ENCODE results near the gene AIPL1.

Gene AIPL1

DNA sequence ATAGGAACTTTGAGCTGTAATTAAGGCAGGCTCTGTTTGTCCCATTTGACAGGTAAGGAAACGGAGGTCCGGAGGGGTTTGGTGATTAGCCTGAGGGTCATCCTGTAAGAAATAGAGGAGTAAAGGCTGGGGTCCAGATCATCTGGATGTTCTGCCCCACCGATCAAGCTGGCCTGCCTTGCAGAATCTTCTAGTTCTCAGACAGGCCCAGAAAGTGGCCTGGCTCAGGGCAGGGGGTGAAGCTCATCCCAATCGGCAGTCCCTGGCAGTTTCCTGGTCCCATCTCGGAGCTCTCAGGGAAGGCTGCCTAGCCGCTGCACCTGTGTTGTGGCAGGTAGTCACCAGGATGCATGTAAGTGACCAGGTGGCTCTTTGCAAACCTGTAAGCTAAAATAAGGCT is 13.6 kb upstream of the AIPL1 start:
- DNase-seq: no peak

DNA sequence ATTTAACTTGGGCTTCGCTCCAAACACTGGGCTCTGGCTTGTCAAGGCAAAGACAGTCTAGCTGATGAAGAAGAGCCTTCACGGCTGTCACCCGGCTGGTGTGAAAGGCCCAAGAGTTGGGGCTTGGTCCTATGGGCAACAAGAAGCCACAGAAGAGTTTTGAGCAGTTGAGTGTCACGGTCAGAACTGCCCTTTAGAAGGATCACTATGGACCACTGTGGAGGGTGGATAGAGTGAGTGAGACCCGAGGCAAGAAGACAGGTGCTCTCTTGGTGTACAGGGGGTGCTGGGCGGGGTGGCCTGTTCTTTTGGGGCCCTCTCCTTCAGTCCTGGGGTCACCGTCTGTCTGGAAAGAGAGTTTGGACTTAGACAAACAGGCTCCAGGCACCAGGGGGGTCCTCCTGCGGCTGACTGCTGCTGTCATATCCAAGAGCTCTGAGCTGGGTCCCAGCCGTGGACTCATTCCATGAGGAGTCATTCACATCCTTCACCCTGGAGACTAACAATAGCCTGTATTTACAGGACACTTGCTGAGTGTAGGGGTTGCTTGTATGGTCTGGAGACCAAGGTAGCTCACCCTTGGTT is 11.7 kb upstream of the AIPL1 start:
- no peak for DNase-seq

DNA sequence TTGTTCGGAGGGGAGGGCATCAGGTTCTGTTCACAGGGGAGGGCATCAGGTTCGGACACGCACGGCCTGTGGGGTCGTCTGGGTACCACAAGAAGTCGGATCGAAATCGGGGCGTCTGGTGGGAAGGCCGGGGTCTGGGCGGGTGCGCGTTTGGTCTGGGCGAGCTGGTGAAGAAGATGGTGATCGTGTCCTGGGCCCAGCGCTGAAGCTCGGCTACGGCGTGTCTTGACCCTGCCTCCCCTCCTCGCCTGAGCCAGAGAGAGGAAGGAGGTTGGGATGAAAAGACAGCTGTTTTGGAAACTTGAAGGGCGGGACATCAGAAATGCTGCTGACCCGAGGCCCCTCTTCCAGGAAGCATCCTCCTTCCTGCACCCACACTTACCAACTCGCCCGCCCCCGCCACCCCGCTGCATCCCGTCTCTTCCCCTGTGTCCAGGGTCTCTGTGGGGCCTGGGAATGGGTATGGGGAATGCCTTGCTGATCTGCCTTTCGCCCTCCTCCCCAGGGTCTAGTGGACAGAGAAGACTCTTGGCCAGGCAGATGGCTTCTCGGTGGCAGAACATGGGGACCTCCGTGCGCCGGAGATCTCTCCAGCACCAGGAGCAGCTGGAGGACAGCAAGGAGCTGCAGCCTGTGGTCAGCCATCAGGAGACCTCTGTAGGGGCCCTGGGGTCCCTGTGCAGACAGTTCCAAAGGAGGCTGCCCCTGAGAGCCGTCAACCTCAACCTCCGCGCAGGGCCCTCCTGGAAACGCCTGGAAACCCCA is 9.8 kb upstream of the AIPL1 start:
- DNase-seq: no peak

DNA sequence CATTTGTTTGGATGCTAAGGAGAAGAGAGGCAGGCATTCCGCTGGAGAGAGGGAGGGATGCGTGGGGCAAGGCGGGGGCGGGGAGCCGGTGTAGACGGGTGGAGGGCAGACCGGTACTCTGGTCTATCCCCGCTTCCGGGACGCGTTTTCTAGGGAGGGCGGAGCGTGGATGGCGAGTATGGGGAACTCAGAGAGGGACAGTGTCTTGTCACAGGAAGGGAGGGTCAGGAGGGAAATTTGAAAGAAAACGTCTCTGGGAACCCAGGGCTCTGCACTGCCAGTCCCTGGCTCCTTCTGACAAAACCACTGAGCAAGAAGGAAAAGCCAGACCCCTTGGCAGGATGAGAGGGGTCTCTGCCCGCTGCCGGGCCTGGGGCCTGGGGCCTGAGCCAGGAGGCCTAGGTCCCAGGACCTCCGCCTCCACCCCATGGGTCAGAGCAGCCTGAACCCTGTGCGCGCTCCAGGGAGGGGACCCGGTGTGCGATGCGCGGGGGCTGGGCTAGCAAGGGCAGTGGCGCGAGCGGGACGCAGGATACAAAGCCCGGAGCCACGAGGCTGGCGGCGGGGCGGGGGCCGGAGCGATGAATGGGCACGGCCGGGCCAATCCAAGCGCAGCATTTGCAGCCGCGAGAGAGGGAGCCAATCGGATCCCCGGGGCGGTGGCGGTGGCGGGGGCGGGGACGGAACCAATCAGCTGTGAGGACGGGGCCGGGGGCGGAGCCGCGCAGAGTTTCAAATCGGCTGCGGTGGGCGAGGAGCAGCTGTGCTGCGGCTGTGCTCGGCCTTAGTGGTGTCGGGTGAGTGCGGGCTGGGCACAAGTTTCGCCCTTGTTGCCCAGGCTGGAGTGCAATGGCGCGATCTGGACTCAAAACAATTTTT is 9.0 kb upstream of the AIPL1 start, which contains the start of gene PIMREG:
Gene PIMREG (plus strand): TSS at position 764 of the 879 bp plus-strand sequence. CDS start 656 bp downstream, outside the sequence.
- peak; percentile 80 for DNase-seq

DNA sequence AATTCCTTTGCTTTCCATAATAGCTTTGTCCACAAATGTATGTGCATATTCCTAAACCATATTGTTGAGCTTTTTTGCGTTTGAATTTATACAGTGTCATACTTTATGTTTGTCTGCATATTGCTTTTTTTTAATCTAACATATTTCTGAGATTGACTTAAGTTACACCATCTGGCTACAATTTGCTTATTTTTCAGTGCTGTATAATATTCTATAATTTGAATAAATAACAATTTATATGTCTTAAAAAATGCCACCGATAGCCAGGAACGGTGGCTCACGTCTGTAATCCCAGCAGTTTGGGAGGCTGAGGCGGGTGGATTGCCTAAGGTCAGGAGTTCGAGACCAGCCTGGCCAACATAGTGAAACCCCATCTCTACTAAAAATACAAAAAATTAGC is 7.9 kb upstream of the AIPL1 start:
- DNase-seq: no peak

DNA sequence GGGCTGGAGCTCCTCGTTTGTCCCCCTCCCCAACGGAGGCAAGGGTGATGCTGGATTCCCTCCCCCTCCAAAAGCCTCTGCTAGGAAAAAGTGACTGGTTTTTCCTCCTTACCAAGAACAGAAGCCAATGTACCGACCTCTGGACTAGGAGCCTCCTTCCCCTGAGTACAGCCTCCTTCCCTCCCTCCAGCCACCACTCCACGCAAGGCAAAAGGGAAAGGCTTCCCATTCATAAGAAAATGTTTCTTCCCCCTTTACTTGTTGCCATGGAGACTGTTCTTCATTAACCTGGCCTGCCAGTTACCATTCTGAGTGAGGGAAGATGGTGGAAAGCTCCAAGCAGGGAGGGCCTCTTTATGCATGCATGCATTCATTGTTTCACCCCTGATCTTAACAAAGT is 5.0 kb upstream of the AIPL1 start:
- no peak for DNase-seq

DNA sequence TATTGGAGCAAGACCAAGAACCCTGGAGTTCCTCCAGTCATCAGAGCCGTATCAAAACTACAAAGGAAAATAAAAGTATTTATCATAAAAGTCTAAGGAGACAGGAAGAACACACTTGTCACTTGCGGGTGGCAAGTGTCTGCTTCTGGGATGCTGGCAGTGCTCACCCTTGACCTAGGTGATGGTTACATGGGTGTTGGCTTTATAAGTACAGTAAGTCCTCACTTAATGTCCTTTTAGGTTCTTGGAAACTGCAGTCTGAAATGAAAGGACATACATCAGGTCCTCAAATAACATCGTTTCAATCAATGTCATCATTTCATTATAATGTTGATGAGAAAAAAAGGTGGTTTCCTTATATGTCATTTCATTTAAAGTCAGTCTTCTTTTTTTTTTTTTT is 3.0 kb upstream of the AIPL1 start:
- DNase-seq: no peak

DNA sequence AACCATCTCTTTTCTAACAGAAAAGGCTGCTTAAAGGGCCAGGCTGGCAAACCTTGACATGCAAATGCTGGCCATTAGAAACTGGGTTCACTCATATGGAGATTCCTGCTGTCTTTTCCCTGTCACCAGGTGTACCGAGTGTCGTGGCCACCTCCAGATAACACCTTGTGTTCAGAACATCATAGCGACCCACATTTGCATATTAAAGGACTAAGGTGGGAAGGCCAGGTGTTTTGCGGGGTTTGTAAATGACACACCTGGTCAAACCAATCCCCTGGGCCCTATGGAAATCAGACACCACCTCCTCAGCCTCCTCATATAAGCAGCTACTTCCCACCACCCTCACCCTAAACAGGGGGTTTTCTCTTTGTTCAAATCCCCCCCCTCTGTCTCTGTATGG is 2.5 kb upstream of the AIPL1 start:
- no peak for DNase-seq

DNA sequence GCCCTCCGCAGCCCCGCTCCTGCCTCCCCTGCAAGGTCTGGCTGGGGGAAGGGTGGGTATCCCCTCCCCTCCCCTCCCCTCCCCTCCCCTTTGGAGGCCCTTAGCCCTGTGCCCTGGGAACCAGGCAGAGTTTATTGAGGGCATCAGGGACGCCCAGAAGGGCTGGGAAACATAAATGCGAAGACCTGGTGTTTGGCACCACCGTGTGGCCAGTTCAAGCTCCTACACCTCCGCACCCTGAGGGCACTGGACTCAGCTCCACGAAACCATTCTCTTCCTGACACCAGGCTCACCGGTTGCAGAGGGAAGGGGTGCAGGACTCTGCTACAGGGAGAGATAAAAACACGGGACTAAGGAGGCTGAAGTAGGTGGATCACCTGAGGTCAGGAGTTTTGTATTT is 1.0 kb upstream of the AIPL1 start:
- peak; percentile 30 for DNase-seq

DNA sequence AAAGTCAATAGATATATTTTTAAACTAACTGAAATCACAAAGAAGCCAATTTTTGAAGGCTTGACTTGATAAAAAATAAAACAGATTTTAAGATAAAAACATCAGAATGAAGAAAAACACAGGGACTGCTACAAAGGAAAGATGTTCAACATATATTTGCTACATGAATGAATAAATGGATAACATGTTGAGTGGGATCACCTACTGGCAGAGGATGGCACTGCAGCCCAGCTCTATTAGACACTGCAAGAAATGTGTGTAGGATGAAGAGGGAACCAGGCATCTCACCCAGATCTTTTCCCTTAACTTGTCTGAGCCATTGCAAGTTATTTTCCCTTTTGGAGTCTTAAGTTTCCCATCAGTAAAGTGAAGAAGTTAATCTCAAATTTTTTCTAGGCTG is 4.2 kb downstream of the AIPL1 start:
- no peak for DNase-seq

DNA sequence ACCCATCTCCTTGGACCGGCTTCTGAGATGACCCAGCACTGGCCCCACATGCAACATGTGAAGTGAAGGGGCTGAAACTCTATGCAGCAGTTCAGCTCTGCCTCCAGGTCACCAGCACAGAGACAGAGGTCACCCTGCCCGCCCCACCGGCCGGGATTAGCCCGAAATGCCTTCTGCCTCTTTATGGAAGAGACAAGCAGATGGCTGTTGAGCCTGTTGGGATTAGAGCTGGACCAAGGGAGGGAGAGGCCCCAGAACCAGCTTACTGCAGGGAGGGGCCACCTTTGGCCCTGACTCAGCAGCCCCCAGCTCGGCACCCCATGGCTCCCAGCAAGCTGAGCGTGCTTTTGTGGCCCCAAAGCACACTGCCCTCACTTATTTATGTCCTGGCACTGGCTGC is 5.7 kb downstream of the AIPL1 start:
- DNase-seq: no peak

DNA sequence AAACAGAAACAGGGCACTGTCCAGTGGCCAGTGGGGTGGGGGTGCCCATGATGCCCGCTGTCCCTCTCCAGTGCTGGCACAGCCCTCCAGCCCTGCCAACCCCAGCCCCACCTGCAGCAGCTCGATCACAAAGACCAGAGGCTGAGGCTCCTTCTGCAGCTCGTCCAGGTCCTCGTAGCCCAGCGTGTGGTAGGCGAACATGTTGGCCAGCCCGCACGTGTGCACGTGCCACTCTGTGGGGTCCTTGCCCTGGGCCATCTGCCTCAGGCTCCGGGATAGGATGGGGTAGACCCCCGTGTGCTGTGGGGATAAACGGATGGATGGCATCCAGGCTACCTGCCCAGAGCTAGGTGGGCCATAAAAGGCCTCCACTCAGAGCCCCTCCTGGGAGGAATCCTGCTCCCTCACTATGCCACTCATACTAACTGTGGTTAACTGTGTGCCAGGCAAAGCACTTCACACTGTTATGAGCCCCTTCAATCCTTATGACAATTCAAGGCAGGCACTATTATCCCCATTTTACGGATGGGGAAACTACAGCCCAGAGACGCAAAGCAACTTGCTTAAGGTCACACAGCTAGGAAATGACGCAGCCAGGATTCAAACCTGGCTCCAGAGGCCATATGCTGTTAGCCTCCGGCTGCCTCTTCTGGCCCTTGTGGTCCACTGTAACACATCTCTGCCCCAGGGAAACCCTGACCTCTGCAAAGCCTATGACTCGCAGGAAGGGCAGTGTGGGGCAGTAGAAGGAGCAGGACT is 6.5 kb downstream of the AIPL1 start:
- no peak for DNase-seq

DNA sequence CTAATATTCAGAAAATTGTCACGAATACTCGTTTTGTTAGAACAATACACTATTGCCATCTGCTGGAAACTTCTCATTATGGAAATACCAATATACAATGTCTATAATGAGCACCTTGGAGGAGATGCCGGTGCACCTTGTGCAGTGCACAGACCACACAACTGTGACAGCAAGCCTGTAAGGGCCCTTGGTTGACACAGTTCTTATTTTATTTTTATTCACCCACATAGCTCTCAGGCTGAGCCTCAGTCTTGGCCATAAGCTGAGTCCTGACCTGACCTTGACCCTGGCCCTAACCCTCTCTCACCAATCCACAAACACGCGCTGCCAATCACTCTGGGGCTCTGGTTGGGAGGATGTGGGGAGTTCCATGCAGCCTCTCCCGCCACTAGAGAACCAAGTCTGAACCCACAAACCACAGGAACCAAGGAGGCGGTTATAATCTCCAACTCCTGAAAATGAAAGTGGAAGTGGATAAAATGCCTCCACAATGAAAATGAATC is 7.6 kb downstream of the AIPL1 start:
- no peak for DNase-seq

DNA sequence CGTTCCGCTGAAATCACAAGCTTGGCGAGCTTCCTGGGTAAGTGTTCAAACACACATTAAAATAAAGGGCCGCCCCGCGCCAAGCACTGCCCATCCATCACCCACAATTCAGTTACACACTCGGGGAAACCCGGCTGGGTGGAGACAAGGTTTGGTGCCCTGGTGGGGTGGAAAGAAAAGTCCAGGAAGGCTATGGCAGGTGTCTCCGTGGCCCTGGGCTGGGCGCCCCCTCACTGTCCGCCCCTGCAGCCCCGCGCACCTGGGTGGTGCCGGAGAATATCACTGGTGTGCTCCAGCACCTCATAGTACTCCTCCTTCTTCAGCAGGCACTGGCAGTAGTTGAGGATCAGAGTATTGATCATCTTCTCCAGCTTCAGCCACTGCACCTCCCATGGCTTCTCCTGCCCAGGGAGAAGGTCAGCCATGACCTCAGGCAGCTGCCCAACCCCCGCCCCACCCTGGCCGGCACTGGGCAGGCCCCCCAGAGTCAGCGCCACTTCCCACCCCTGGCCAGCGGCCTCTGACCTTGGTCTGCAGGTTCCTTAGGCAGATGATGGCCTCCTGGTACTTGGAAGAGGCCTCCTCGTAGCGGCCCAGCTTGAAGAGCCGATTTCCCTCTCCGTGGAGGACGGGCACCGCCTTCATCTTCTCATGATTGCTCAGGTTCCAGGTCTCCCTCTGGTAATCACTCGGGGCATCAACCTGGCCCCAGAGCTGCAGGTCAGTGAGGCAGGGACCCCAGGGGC is 8.4 kb downstream of the AIPL1 start:
- no peak for DNase-seq

DNA sequence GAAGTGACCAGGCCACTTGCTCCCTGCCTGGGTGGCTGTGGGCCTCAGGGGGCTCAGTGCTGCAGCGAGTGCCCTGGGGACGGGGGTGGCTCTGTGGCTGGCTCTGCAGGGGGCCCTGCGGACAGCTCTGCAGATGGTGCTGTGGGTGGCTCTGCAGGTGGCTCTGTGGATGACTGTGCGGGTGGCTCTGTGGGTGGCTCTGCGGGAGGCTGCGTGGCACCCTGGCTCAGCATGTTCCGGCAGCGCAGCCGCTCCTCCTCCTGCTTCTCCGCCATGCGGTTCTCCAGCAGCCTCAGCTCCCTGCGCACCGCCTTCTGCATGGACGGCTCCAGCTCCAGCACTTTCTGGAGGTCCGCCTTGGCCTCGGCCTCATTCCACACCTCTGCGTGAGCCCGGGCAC is 9.5 kb downstream of the AIPL1 start:
- DNase-seq: no peak

DNA sequence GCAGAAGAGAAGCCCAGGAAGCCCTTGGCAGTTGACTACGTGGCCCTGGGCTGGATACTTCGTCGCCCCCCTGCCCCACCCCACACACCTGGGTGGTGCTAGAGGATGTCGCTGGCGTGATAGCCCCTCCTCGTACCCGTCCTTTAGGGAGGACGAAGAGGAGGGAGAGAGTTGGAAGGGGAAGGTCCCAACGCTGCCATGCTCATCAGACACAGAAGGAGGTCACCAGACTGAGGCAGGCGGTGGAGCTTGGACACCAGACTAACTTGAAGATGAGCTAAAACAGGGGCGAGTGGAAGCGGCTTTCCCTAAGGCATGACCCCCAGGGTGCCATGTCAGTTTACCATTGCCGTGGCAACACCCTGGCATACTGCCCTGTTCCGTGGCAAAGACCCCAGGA is 11.0 kb downstream of the AIPL1 start:
- no peak for DNase-seq

DNA sequence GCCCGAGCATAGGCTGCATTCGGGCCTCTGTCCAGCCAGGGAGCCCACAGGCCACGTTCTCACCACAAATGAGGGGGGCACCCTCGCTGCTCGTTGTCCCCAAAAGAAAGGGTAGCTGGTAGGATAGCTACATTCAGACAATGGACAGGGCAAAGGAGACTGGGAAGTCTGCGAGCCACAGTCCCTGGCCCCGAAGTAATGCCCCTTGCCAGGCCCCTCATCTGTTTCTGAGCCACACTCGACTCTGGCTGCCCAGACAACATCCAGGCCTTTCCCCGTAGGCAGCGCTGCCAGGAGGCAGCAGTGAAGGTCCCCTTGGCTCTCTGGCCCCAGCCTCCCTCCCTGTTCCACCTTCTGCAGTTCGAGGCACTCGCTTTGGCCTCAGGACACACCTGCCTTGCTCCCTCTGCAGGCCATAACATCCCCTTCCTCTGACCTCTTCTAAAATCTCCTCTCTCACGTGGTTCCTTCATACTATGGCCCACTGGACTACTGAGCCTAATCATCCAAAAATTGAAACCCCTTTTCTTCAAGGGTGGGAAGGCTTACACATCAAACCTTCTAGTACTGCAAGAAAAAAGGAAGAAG is 12.2 kb downstream of the AIPL1 start:
- DNase-seq: no peak

DNA sequence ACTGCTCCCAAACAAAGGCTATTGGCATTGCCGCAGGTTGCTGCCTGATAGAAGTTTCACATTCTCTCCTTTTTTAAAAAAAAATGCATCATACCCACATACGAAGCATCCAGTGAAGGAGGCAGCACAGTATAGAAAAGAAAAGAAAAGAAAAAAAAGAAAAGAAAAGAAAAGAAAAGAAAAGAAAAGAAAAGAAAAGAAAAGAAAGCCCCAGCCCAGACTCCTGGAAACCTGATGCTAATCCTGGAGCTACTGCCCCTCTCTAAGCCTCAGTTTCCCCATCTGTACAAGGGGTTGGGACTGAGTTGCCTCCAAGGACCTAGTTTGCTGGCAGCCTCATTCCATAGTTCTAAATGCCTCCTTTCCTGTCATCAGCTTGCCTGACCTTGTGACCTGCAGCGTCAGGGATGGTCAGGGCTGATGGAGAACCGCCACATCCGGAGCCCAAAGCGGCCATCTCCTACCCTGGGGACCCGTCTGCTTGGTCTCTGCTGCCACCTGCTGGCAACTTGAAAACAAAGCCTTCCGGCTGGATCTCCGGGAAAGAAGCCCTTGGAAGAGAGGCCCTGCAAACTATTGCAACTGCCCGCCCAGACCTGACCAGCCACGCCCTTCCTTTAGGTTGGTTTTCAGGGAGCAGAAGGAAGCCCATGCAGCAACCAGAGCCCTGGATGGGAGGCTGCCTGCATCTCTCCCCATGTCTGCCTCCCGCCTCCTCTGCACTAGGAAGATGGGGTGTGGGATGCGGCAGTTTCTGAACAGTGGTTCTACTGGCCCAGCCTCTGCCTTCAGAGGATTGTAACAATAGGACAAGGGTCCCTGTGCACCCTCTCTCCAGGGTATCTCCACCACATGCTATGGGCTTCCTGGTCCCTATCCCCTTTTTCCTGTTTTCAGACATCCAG is 13.0 kb downstream of the AIPL1 start:
- DNase-seq: peak; percentile 53

DNA sequence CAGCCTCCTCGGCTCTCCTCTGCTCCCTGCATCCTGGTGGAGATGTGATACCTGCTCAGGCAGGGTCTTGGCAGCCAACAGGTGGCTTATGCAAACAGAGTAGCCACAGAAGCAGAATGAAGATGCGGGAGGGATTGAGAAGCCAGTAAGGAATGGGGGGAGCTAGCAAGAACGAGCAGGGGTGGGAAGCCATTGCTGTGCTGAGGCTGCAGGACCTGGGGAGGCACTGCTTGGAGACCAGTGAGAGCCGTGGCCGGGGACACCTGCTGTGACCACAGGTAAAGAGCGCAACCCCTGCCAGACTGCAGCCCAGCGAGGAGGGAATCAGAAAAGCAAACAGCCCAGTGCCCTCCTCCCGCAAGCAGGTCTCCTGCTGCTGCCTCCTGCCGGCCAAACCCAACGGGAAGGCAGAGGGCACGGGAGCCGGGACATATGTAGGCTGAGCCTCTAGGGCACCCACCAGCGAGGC is 14.7 kb downstream of the AIPL1 start:
- DNase-seq: no peak

DNA sequence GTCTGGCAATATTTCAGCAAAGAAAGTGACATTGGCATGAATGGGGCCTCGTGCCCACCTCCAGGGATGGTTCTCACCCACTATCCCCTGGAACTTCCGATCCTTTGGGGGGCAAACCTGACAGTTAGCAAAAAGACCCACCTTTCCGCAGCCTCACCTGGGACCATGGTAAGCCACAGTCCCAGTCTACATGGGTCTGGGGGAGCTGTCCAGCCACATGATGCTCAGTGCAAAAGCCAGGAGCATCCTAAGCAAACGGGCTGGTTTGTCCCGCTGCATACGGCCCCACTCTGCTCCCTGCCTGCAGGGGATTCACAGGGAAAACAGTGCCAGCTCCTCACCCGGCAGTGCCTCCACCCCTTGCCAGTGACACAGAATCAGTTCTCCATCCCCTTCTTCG is 19.3 kb downstream of the AIPL1 start:
- DNase-seq: no peak

DNA sequence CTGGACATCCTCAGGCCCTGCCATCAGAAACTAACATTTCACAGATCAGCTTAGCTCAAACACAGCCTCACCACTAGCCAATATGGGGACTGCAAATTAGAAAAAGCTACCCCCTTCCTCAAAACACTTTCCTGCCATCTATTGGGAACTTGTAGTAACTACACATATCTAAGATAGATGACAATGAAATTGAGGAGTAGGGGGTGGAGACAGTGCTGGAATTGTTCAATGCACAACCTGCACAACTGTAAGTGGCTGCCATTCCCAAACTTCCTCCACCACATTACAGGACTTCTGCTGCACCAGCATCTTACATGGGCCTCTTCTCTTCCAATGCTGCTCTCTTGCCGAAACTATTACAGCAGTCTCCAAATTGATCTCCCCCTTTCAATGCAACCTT is 21.9 kb downstream of the AIPL1 start:
- no peak for DNase-seq
